Measurements from ENCODE around the gene PLCB4.

DNA sequence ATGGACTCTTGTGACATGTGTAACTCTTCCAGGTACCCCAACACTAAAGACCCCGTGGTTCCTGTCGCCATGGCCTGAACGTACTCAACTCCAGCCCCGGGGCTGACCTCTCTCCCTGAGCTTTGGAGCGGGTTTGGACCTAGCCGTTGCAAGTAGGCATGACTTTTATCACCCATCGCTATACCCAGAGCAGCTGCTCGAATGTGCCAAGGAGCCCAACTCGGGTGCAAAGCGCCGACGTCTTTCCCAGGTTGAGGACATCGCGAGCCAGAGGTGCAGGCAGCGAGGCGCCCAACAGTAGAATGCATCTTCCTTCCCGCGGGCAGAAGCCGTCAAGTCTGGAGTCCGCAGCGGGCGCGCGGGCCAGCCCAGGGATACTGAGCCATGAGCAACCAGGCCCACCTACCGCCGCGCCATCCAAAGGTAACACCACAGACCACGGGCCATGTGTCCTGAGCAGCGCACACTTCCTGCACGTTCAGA lies 439.9 kb downstream of the PLCB4 start:
- TF ChIP-seq ZNF558 (tag by site-specific recombination; IDR thresholded peaks at IDR 0.05) (no peak), ZNF560 (tag by site-specific recombination; IDR thresholded peaks at IDR 0.05; ENCODE audit: borderline replicate concordance) (no peak), ZSCAN23 (tag by site-specific recombination; IDR thresholded peaks at IDR 0.05) (no peak), PRDM1 (tag by site-specific recombination; IDR thresholded peaks at IDR 0.05) (no peak), ZNF610 (tag by site-specific recombination; IDR thresholded peaks at IDR 0.05; ENCODE audit: borderline replicate concordance) (no peak), ZNF302 (tag by site-specific recombination; IDR thresholded peaks at IDR 0.05; ENCODE audit: low read depth) (no peak), ZNF707 (tag by site-specific recombination; IDR thresholded peaks at IDR 0.05) (no peak), ZNF140 (tag by site-specific recombination; IDR thresholded peaks at IDR 0.05) (no peak), SCRT1 (tag by site-specific recombination; IDR thresholded peaks at IDR 0.05; ENCODE audit: borderline replicate concordance) (no peak)
- TF ChIP-seq, protein P1, sequence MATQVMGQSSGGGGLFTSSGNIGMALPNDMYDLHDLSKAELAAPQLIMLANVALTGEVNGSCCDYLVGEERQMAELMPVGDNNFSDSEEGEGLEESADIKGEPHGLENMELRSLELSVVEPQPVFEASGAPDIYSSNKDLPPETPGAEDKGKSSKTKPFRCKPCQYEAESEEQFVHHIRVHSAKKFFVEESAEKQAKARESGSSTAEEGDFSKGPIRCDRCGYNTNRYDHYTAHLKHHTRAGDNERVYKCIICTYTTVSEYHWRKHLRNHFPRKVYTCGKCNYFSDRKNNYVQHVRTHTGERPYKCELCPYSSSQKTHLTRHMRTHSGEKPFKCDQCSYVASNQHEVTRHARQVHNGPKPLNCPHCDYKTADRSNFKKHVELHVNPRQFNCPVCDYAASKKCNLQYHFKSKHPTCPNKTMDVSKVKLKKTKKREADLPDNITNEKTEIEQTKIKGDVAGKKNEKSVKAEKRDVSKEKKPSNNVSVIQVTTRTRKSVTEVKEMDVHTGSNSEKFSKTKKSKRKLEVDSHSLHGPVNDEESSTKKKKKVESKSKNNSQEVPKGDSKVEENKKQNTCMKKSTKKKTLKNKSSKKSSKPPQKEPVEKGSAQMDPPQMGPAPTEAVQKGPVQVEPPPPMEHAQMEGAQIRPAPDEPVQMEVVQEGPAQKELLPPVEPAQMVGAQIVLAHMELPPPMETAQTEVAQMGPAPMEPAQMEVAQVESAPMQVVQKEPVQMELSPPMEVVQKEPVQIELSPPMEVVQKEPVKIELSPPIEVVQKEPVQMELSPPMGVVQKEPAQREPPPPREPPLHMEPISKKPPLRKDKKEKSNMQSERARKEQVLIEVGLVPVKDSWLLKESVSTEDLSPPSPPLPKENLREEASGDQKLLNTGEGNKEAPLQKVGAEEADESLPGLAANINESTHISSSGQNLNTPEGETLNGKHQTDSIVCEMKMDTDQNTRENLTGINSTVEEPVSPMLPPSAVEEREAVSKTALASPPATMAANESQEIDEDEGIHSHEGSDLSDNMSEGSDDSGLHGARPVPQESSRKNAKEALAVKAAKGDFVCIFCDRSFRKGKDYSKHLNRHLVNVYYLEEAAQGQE (tag by site-specific recombination; IDR thresholded peaks at IDR 0.05), result no peak
- TF ChIP-seq, protein P2, sequence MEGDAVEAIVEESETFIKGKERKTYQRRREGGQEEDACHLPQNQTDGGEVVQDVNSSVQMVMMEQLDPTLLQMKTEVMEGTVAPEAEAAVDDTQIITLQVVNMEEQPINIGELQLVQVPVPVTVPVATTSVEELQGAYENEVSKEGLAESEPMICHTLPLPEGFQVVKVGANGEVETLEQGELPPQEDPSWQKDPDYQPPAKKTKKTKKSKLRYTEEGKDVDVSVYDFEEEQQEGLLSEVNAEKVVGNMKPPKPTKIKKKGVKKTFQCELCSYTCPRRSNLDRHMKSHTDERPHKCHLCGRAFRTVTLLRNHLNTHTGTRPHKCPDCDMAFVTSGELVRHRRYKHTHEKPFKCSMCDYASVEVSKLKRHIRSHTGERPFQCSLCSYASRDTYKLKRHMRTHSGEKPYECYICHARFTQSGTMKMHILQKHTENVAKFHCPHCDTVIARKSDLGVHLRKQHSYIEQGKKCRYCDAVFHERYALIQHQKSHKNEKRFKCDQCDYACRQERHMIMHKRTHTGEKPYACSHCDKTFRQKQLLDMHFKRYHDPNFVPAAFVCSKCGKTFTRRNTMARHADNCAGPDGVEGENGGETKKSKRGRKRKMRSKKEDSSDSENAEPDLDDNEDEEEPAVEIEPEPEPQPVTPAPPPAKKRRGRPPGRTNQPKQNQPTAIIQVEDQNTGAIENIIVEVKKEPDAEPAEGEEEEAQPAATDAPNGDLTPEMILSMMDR (tag by site-specific recombination; IDR thresholded peaks at IDR 0.05), result no peak

All from HEK293 (cell line).